Medulla oblongata (tissue), 1 donor: ENCODE results near the gene SRSF5.
"Not testable (repeated sequence)": the region's sequence is repeated elsewhere in the genome, so short reads cannot be mapped to it uniquely, and the experiment has no call there.

ENCODE experiments used
- DNase-seq: peaks from one replicate; pipeline ENCODE4 v3.0.0-alpha.2; 2015; ENCODE audit errors: extremely low spot score

Gene SRSF5

DNA sequence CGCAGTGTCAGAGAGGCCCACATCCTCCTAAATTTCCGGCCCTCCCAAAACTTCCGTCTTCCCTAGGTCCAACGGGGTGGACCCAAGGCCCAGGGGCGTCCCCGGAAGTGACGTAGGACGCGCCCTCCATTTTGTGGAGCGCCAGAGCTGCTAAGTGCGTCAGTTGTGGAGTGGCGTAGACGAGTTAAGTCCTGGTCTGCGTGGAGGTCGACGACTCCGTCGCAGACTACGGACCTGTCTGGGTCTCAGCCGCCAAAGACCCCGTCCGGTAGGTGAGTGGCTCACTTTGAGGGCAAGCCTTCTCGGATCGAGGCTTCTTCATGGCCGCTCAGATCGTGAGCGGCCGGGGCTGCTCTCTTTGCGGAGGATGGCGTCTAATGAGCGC, at the start of gene SRSF5:
Gene SRSF5 (plus strand): TSS at position 159 of the 385 bp plus-strand sequence. CDS start 1,015 bp downstream, outside the sequence.
- DNase-seq: peak; percentile 99

DNA sequence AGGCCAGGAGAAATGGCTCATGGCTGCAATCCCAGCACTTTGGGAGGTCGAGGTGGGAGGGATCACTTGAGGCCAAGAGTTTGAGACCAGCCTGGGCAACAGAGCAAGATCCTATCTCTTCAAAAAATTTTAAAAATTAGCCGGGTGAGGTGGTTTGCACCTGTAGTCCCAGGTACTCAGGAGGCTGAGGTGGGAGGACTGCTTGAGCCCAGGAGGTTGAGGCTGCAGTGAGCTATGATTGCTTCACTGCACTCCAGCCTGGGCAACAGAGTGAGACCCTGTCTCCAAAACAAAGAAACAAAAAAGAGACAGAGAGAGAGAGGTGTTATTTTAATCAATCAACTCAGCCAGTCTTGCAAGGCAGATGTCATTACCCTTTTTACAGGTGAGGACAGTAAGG, 48.3 kb upstream of the SRSF5 start:
- not testable (repeated sequence) for DNase-seq

GRCh38 chr14:69719501-69719951, 47.4 kb upstream of the SRSF5 start:
- no peak for DNase-seq

DNA sequence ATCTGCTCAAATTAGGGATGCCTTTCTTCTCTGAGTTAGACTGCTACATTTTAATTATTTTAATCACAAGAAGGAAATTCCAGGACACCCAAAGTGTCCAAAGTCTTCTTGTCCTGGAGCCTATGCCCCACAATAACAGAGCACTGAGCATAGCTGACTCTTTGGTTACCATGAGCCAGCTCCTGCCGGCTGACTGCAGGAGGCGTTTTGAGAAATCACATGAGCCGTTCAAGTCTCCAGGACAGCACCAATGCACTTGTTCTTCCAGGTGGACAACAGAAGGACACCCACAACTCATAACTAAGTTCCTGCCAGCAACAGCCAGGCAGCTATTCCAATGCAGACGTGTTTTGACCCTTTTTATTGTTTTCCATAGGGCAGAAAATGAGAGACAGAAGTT, 46.0 kb upstream of the SRSF5 start:
- DNase-seq: no peak

DNA sequence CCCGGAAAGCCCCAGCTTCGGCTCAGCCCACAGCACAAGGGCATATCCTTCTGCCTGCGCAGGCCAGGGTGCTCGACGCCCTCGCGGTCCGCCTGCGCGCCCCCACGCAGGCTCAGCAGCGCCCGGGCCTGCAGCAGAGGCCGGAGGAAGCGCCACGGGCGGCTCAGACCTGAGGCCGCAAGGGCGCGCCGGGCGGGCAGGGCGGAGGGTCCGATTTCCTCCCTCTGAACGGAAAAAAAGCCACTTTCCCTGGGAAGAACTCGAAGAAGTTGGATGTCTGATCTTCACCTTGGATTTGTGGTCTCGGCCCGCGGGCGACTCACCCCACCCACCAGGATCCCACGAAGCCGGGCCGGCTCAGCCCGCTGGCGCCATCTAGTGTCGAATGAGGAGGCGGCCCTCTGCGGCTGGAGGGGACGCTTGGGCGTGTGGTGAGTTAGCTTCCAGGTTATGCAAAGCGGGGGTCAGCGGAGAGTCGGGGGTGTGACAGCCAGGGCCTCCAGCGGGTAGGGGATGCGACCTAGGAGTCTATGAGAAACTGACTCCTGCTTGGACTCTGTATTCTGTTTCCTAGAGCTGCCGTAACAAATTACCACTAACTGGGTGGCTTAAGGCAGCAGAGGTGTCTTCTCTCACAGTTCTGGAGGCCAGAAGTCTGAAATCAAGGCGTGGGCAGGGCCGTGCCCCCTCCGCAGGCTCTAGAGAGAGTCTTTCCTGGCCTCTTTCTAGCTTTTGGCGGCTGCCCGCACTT, 40.0 kb upstream of the SRSF5 start:
- DNase-seq: peak; percentile 89

DNA sequence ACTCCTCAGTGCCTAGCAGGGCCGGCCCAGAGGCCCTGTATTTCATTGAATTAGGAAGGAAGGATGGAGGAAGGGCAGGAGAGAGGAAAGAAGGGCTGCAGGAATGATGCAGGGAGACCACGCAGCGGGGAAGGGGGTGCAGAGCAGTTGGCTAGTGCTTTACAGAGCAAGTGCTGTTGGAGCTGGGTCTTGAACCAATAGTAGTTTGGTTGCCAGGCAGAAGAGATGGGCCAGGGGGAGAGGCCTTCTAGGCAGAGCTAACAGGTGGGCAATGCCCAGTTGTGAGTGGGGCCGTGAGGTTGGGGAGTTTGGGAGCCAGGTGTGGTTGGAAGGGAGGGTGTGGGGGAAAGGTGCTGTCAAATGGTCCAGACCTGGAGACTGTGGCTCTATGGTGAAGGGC, 39.1 kb upstream of the SRSF5 start:
- no peak for DNase-seq

DNA sequence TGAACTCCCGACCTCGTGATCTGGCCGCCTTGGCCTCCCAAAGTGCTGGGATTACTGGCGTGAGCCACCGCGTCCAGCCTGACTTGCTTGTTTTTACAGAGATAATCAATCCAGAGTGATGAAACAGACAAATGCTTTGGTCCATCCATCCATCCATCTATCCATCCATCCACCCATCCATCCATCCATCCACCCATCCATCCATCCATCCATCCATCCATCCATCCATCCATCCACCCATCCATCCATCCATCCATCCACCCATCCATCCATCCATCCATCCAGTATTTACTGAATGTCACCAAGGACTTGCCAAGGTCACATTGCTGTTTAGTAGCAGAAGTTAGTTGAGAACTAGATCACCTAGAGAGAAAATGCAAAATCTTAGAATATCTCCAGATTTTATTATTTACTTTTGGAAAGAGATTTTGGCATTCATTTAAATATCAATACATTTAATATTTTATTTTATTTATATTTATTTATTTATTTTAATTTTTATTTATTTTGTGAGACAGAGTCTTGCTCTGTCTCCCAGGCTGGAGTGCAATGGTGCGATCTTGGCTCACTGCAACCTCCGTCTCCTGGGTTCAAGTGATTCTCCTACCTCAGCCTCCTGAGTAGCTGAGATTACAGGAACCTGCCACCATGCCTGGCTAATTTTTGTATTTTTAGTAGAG, 34.9 kb upstream of the SRSF5 start:
- DNase-seq: not testable (repeated sequence)

- not testable (repeated sequence) for DNase-seq
These were observed 30.5 kb upstream of the SRSF5 start for GRCh38 chr14:69736405-69736804.

- no peak for DNase-seq
These were observed 25.9 kb upstream of the SRSF5 start for GRCh38 chr14:69741055-69741454.

DNA sequence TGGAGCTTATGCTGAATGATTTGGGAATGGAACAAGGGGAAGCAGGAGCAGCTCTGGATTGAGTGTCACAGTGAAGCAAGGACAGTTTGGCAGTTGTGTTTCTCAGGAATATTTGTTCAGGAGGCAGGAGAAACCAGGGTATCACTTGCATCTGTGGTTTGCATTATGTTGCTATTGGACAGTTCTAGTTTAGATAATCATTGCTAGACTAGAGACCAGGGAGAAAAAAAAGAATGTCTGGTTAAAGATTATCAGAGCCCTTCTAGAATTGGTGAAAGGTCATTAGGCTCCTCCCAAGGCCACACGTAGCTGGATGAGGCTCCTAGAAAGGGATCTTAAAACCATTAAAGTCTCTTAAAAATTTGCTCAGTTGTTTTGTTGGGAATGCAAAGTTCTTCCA, 17.0 kb upstream of the SRSF5 start:
- no peak for DNase-seq

GRCh38 chr14:69750495-69750894, 16.4 kb upstream of the SRSF5 start:
- no peak for DNase-seq

GRCh38 chr14:69752773-69753172, 14.2 kb upstream of the SRSF5 start:
- no peak for DNase-seq

DNA sequence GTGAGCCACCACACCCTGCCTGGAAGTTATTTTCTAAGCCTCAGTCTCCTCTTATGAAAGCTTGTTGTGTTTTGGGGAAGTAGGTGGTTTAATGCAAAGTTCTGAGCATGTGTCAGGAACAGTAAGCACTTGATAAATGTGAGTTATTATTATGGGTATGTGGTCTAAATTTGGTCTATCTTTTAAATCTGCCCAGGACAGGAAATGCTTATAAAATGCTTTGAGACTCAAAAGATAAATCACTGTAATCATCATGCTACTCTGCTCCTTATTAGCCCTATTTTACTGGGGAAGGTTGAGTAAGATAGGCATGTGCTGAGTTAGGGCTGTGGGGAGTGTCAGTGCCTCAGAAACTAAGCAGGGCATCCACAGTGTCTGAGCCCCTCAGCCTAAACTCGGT, 13.1 kb upstream of the SRSF5 start:
- DNase-seq: no peak

- DNase-seq: no peak
These were observed 12.5 kb upstream of the SRSF5 start for GRCh38 chr14:69754487-69754886.

- no peak for DNase-seq
These were observed 11.6 kb upstream of the SRSF5 start for GRCh38 chr14:69755296-69755695.

- no peak for DNase-seq
These were observed 11.2 kb upstream of the SRSF5 start for GRCh38 chr14:69755784-69756183.

GRCh38 chr14:69756298-69756697, 10.6 kb upstream of the SRSF5 start:
- no peak for DNase-seq

GRCh38 chr14:69760810-69761209, 6.1 kb upstream of the SRSF5 start:
- no peak for DNase-seq

DNA sequence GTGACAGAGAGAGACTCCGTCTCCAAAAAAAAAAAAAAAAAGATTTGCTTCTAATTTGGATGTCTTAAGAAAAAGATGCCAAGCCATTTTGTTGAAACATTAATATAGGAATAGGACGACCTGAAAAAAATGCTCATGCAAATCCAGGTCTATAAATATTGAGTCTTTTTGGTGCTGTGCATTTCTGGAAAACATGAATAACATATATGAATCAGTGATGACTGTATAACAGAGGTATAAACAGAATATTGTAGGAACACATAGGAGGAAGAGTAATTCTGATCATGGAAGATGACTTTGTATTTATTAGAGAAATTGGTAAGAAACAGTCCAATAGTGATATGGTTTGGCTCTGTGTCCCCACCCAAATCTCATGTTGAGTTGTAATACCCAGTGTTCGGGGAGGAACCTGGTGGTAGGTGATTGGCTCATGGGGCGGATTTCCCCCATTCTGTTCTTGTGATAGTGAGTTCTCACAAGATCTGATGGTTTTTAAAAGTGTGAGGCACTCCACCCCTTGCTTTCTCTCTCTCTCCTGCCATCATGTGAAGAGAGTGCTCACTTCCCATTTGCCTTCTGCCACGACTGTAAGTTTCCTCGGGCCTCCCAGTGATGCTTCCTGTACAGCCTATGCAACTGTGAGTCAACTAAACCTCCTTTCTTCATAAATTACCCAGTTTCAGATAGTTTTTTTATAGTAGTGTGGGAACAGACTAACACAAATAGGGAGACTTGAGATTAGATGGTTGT, 3.0 kb upstream of the SRSF5 start:
- DNase-seq: no peak

DNA sequence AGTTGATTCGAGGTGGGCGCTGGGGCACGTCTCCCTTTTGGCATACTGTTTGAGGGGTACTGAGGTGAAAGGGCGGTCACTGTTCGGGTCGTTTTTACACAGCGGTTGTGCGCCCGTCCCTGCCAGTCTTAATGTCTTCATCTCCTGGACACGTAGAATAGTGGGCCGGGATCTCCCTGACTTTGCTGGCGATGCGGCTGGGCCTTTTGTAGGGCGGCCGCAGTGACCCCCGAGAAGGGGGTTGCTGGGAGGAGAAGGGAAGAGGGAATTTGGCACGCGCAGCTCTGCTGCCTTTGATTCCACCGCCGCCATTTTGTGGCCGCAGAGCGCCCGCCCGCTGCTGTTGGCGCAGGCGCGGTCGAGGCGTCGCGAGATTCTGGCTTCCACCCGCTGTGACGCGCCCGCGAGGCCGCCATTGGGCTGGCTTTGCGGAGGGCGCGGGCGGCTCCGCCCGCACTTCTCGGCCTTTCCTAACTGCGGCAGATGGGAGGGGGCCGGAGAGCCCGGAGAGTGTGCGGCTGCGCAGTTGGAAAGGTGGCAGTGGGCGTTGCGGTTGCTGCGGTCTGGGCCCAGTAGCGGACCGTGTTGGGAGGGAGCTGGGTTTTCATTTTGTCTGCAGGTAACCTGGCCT, 542 bp downstream of the SRSF5 start:
- peak; percentile 94 for DNase-seq

GRCh38 chr14:69768873-69769272, 1.9 kb downstream of the SRSF5 start:
- no peak for DNase-seq

GRCh38 chr14:69769623-69770022, 2.7 kb downstream of the SRSF5 start:
- DNase-seq: no peak
